ENCODE data around the gene FFAR1.
"Not testable (repeated sequence)": the region's sequence is repeated elsewhere in the genome, so short reads cannot be mapped to it uniquely, and the experiment has no call there.

The FFAR1 gene

GRCh38 chr19:35360880-35361420 lies 13.2 kb downstream of the FFAR1 start:
- DNase-seq (ENCODE audit: low read depth), result no peak

GRCh38 chr19:35362261-35363000 lies 14.7 kb downstream of the FFAR1 start:
- DNase-seq (ENCODE audit: low read depth), result no peak

GRCh38 chr19:35363001-35363590 lies 15.4 kb downstream of the FFAR1 start:
- no peak for DNase-seq (ENCODE audit: low read depth)

DNA sequence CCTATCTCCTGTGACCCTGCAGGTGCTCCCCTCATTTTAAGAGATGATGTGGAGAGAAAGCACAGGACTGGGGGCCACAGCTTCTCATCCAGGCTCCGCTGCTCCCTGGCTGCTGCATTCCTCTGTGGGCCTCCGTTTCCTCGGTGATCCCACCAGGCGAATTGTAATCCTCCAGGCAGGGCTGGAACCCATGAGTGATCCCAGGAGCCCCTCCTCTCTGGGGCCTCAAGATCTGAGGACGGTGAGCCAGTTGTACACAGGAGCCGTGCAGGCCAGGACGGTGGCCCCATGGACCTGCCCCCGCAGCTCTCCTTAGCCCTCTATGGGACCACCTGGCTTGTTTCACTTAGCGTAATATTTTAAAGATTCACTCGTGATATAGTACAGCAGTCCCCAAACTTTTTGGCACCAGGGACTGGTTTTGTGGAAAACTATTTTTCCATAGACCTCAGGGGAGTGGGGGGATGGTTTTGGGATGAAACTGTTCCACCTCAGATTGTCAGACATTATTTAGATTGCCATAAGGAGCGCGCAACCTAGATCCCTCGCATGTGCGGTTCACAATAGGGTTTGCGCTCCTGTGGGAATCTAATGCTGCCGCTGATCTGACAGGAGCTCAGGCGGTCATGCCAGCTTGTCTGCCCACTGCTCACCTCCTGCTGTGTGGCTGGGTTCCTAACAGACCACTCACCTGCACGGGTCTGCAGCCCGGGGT lies 16.2 kb downstream of the FFAR1 start:
- DNase-seq (ENCODE audit: low read depth), result no peak

DNA sequence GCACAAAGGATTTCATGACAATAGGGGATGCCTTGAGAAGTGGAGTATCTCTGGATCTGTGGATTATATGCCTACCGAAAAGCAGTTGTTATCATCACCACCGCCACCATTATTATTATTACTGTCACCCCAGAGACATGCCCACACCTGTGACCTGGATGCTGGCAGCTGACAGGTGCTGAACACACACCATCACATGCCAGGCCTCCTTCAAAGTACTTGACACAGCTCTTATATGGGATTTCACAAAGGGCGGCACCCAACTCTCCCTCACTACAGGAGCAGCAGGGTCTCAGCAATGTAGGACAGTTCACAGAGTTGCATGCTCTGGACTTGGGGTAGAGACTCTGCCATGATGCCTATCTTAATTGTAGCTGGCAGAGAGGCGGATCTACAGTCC lies 17.6 kb downstream of the FFAR1 start:
- DNase-seq (ENCODE audit: low read depth), result no peak

DNA sequence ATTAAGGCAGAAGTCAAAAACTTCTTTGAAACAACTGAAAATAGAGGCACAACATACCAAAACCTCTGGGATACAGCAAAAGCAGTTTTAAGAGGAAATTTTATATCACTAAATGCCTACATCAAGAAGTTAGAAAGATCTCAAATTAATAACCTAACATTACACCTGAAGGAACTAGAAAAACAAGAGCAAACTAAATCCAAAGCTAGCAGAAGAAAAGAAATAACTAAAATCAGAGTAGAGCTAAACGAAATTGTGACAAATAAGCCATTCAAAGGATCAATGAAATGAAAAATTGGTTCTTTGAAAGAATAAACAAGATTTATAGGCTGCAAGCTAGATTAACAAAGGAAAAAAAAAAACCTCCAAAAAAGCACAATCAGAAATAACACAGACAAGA lies 20.7 kb downstream of the FFAR1 start:
- DNase-seq (ENCODE audit: low read depth), result no peak

DNA sequence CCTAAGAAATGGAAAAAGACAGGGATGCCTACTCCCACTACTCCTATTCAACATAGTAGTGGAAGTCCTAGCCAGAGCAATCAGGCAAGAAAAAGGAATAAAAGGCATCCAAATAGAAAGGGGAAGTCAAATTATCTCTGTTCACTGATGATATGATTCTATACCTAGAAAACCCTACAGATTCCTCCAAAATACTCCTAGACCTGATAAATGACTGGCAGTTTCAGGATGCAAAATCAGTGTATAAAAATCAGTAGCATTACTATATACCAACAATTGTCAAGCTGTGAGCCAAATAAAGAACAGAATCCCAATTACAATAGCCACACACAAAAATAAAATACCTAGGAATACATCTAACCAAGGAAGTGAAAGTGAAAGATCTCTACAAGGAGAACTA lies 21.8 kb downstream of the FFAR1 start:
- DNase-seq (ENCODE audit: low read depth), result no peak

- DNase-seq (ENCODE audit: low read depth), result no peak
Observed at GRCh38 chr19:35370722-35371121, 23.0 kb downstream of the FFAR1 start, which contains the start of gene GPR42. Gene GPR42, plus strand, starts transcription at chr19:35371068. Its CDS starts 292 bp downstream, at chr19:35371360.

DNA sequence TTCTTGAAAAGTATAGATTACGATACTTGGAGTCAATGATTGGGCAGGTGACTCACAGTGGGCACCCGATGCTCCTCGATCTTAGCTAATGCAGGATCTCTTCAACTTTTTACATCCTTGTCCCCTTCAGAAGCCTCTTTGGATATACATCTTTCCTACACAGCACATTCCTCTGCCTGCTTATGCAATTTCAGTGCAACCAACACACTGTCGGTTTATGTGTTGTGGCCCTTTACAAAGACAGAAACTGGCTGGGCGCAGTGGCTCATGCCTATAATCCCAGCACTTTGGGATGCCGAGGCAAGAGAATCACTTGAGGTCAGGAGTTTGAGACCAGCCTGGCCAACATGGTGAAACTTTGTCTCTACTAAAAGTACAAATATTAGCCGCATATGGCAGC lies 25.8 kb downstream of the FFAR1 start:
- no peak for DNase-seq (ENCODE audit: low read depth)

- DNase-seq (ENCODE audit: low read depth), result not testable (repeated sequence)
Observed at GRCh38 chr19:35374031-35374430, 26.3 kb downstream of the FFAR1 start.

DNA sequence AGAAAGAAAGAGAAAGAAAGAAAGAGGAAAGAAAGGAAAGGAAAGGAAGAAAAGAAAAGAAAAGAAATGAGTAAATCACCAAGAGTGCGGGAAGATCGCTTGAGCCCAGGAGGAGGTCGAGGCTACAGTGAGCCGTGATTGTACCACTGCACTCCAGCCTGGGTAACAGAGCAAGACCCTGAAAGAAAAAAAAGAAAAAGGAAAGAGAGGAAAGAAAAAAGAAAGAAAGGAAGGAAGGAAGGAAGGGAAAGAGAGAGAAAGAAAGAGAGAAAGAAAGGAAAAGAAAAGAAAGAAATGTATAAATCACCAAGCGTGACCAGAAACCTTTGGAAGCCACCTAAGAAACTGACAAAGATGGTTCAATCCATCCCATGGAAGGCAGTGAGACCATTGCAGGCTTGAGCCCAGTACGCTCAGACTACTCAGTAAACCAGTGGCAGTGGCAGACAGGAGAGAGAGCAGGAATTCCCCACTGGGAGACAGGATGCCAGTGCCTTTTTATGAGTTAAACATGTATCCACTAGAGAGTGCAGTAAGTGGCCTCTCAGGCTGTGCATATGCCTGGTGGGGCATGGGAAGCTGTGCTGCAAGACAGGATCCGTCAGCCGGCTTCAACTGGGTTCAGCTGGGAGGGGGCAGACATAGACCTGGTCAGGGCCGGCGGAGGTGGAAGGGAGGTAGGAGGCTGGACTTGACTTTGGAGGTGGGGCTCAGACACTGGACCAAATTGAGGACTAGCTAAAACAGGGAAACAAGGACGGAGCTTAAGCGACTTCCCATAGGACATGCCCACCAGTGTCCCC lies 28.0 kb downstream of the FFAR1 start:
- no peak for DNase-seq (ENCODE audit: low read depth)

DNA sequence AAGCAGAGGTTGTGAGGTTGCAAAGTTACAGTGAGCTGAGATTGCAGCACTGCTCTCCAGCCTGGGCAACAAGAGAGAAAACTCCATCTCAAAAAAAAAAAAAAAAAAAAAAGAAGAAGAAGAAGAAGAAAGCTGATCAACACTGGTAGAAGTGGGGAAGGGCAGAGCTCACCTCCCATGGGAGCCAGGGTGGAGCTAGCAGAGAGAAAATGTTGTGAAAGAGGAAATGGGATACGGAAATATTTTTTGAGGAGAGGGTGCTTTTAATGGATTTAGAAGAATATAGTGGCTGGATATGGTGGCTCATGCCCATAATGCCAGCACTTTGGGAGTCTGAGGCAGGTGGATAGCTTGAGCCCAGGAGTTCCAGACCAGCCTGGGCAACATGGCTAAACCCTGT lies 30.0 kb downstream of the FFAR1 start:
- no peak for DNase-seq (ENCODE audit: low read depth)

DNA sequence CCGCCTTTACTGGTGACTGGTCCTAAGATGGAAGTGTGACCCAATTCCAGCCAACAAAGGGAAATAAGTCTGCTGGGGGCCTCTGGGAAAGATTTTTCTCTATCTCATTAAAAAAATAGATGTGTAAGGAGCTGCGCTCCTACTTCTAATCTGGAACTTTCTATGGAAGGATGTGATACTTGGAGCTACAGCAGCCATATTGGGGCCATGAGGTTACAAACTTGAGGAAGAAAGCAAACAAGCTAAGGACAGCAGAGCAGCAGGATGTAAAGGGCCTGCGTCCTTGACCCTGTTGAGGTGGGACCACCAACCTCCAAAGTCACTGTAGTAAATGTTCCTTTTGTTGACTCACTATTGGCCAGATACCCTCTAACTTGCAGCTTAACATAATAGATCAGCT lies 30.7 kb downstream of the FFAR1 start:
- DNase-seq (ENCODE audit: low read depth), result no peak

DNA sequence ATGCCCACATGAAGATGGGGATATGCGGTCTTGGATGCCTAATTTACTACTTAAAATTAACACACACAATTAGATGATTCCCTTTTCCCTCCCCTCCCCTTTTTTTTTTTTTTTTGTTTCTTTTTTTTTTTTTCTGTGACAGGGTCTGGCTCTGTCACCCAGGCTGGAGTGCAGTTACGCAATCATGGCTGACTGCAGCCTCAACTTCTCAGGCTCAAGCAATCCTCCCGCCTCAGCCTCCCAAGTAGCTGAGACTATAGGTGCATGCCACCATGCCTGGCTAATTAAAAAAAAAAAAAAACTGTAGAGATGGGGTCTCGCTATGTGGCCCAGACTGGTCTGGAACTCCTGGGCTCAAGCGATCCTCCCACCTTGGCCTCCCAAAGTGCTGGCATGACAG lies 31.8 kb downstream of the FFAR1 start:
- not testable (repeated sequence) for DNase-seq (ENCODE audit: low read depth)

DNA sequence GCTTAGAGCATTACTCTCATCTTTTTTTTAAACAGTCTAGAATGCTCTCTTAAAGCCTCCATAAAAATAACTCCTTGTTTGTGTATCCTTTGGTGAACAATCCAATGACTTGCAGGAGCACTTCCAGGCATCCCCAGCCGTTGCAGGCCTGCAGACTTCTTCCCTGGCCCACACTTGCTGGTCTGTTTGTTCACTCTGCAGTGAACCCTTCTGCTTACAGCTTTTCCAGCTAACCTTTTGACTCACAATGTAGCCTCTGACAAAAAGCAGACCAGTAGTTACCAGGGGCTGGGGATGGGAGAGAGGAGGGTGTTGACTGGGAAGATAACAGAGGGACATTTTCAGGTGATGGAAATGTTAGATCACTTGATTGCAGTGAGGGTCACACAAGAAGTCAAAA lies 32.3 kb downstream of the FFAR1 start:
- no peak for DNase-seq (ENCODE audit: low read depth)

GRCh38 chr19:35380450-35381124 lies 32.9 kb downstream of the FFAR1 start:
- no peak for DNase-seq (ENCODE audit: low read depth)

GRCh38 chr19:35381318-35381717 lies 33.6 kb downstream of the FFAR1 start:
- no peak for DNase-seq (ENCODE audit: low read depth)

DNA sequence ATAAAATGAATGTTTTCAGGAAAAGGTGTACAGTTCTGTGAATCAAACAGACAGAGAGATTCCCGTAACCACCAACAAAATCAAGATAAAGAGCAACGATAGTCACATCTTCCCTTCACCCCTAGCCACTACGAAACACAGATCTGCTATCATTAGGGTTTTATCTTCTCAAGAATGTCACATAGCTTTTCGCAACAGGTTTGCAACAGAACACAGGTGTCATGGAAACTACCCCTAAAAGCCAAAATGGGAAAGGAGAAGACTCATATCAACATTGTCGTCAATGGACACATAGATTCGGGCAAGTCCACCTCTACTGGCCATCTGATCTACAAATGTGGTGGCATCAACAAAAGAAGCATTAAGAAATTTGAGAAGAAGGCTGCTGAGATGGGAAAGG lies 34.2 kb downstream of the FFAR1 start:
- no peak for DNase-seq (ENCODE audit: low read depth)

- no peak for DNase-seq (ENCODE audit: low read depth)
Observed at GRCh38 chr19:35383536-35383935, 35.8 kb downstream of the FFAR1 start.

GRCh38 chr19:35388277-35389054 lies 40.8 kb downstream of the FFAR1 start:
- DNase-seq (ENCODE audit: low read depth), result no peak

All from amniotic epithelial cell (primary cell).